Epithelial cell of proximal tubule (primary cell): Measurements from ENCODE around the gene RBM47. TPM values are rescaled to one million over a fixed set of nuclear protein-coding genes. Genes with fewer than 3 reads are reported as not detected.

Source experiments
- DNase-seq: peaks from one replicate; pipeline ENCODE4 v3.0.0-alpha.2; 2011; ENCODE audit warnings: low read depth
- H3K4me3 ChIP-seq: 2 replicates; pipeline ENCODE4 v1.5.1; 2011; ENCODE audit warnings: low read depth, mild to moderate bottlenecking, low read length
- total RNA-seq: library from RNA; depleted of rRNA; stranded (reverse); fragments of >200 nt; gene quantifications from 2 replicates; pipeline ENCODE4 v1.2.3, GENCODE V29; 2015
- TF ChIP-seq, protein P1 (sequence below): conservative IDR thresholded peaks from 2 replicates; pipeline ENCODE4 v1.5.1; 2012; ENCODE audit warnings: low read depth, mild to moderate bottlenecking, low read length

Gene RBM47
- total RNA-seq, 1 donor from 2014 or later, result 42.9 TPM

DNA sequence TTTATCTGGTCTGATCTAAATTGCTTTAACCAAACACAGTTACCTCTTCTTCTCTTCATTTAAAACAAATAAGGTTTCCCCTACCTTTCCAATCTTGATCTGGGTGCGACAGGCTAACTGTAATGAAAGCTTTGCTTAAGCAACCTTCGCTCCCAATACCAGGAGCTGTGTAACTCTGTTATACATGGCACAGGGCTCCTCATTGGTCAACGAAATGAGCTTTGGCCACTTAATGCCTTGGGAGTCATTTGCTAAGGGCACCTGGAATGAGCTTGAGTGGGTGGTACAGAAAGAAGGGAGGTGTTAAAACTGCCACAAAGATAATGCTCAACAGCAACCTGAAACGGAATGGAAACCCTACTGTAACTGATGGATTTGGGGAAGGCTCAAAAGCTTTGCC is 154.1 kb downstream of the RBM47 start:
- peak overlapping the region; percentile 54 for H3K4me3 ChIP-seq
- DNase-seq, result peak; percentile 68
- TF ChIP-seq, protein P1, sequence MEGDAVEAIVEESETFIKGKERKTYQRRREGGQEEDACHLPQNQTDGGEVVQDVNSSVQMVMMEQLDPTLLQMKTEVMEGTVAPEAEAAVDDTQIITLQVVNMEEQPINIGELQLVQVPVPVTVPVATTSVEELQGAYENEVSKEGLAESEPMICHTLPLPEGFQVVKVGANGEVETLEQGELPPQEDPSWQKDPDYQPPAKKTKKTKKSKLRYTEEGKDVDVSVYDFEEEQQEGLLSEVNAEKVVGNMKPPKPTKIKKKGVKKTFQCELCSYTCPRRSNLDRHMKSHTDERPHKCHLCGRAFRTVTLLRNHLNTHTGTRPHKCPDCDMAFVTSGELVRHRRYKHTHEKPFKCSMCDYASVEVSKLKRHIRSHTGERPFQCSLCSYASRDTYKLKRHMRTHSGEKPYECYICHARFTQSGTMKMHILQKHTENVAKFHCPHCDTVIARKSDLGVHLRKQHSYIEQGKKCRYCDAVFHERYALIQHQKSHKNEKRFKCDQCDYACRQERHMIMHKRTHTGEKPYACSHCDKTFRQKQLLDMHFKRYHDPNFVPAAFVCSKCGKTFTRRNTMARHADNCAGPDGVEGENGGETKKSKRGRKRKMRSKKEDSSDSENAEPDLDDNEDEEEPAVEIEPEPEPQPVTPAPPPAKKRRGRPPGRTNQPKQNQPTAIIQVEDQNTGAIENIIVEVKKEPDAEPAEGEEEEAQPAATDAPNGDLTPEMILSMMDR, result no peak

DNA sequence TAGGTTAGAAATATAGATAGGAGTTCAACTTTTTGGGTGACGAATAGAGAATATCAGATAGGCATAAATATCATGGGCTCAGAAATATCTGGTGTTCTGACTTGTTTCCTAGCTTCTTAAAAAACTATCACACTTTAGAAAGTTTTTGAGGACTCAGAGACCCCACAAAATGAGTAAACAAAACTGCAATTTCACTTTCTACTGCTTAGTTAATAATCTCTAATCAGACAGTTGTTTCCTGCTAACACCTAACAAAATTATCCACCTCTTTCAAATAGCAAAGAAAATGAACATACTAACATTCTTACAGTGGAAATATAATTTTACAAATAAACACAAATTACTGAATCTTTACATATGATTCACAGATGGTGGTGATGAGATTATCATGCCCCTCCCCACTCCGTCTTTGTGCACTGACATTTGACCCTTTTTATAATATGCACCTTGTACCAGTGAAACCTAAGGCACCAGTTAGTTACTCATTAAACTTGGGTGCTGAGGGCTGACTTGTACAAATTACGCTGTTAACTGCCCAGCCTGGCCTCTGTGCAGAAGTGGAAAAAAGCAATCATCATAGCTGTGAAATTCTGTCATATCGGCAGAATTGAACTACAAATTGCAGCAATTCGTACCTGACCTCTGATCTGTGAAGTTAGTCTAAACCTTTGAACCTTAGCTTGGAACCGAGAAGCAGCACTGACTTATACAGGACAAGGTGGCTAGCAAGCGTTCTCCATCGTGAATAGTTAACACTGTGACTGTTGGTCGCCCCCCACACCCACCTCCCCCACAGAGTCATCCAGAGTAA is 155.9 kb downstream of the RBM47 start:
- H3K4me3 ChIP-seq, result peak overlapping the region; percentile 54
- TF ChIP-seq, protein P1, result no peak
- peak; percentile 80 for DNase-seq

DNA sequence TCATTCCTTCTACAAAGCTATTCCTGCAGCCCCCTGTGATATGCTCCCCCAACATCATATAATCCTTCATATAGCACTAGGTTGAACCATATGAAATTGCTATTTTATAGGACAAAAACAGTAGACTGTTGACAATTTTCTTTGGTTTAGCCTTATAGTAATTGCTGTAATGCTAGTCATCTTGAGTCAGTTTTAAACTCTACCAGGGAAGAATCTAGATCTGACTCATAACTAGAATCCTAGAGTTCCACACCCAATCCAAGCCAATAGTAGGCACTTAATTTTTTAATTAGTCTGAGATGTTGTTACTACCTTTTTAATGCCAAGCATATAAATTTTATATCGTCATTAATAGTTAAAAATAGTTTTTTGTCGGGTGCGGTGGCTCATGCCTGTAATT is 157.7 kb downstream of the RBM47 start:
- TF ChIP-seq, protein P1, result no peak
- DNase-seq, result no peak
- H3K4me3 ChIP-seq, result no peak overlapping the region

DNA sequence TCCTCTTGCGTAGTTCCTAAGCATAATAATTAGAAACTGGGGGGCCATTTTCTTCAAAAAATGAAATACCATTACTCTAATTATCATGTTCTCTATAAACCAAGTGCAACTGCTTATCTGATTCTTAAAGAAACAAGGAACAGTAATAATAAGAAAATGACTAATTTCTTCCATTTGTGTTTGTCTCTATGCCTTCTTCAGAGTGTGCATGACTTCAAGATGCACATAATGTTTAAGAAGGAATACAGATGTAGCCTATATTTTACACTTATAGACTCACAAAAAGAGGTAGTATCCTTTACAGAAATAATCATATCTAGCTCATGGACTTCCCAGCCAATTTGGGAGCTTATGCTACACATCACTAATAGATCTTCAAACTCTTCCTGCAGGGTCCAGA is 162.9 kb downstream of the RBM47 start:
- TF ChIP-seq, protein P1, result no peak
- no peak overlapping the region for H3K4me3 ChIP-seq
- no peak for DNase-seq

DNA sequence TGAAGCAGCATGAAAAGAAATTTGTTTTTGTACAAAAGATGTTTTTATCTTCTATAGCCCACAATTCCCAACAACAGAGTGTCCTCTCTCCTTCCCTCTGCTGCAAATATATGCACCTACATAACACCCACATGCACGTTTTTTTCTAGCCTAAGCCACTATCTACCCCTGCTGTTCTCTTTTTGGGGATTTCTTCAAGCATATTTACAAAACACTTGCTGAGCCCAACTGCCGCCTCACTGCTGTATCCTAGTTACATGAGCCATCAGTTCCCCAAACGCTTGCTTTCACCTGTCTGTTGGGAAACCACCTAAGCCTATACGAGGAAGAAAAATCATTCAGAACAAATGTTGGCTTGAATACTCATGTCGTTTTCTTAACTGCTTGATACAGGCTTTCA is 167.3 kb downstream of the RBM47 start:
- TF ChIP-seq, protein P1, result no peak
- DNase-seq, result no peak
- H3K4me3 ChIP-seq, result no peak overlapping the region

- no peak overlapping the region for H3K4me3 ChIP-seq
- TF ChIP-seq, protein P1, result no peak
Measured at GRCh38 chr4:40461879-40462278, 167.8 kb downstream of the RBM47 start.

GRCh38 chr4:40461062-40461461 is 168.6 kb downstream of the RBM47 start:
- DNase-seq, result no peak
- H3K4me3 ChIP-seq, result no peak overlapping the region
- TF ChIP-seq, protein P1, result no peak

More at GRCh38 chr4:40461879-40462278, 167.8 kb downstream of the RBM47 start:
- DNase-seq, result no peak
